ENCODE results near the gene ABLIM2.

Gene ABLIM2

GRCh38 chr4:8067274-8067936, 91.2 kb downstream of the ABLIM2 start:
- no peaks in the 10 kb centered on the region for H3K4me1 ChIP-seq (ENCODE audit: insufficient read depth, low read length)
- peaks cover 16% of the 10 kb centered on the region for H3K9me3 ChIP-seq (ENCODE audit: control insufficient read depth, insufficient read depth, low read length)
- H3K9ac ChIP-seq (ENCODE audit: low read depth, low read length), result no peak overlapping the region
- no peaks in the 10 kb centered on the region for H3K36me3 ChIP-seq (ENCODE audit: insufficient read depth, low read length)

GRCh38 chr4:8066336-8066931, 92.2 kb downstream of the ABLIM2 start:
- no peaks in the 10 kb centered on the region for H3K36me3 ChIP-seq (ENCODE audit: insufficient read depth, low read length)
- H3K9me3 ChIP-seq (ENCODE audit: control insufficient read depth, insufficient read depth, low read length), result peaks cover 16% of the 10 kb centered on the region
- no peak overlapping the region for H3K9ac ChIP-seq (ENCODE audit: low read depth, low read length)
- no peaks in the 10 kb centered on the region for H3K4me1 ChIP-seq (ENCODE audit: insufficient read depth, low read length)

- Histone ChIP-seq H3K9me3 (ENCODE audit: control insufficient read depth, insufficient read depth, low read length) (peaks cover 18% of the 10 kb centered on the region), H3K36me3 (ENCODE audit: insufficient read depth, low read length) (no peaks in the 10 kb centered on the region), H3K4me1 (ENCODE audit: insufficient read depth, low read length) (no peaks in the 10 kb centered on the region), H3K9ac (ENCODE audit: low read depth, low read length) (no peak overlapping the region)
Measured at GRCh38 chr4:8063974-8064563, 94.5 kb downstream of the ABLIM2 start.

- Histone ChIP-seq H3K4me1 (ENCODE audit: insufficient read depth, low read length) (no peaks in the 10 kb centered on the region), H3K9ac (ENCODE audit: low read depth, low read length) (no peak overlapping the region), H3K36me3 (ENCODE audit: insufficient read depth, low read length) (no peaks in the 10 kb centered on the region), H3K9me3 (ENCODE audit: control insufficient read depth, insufficient read depth, low read length) (peaks cover 22% of the 10 kb centered on the region)
Measured at GRCh38 chr4:8061573-8061972, 97.0 kb downstream of the ABLIM2 start.

- no peaks in the 10 kb centered on the region for H3K4me1 ChIP-seq (ENCODE audit: insufficient read depth, low read length)
- H3K36me3 ChIP-seq (ENCODE audit: insufficient read depth, low read length), result no peaks in the 10 kb centered on the region
- H3K9me3 ChIP-seq (ENCODE audit: control insufficient read depth, insufficient read depth, low read length), result peaks cover 22% of the 10 kb centered on the region
- H3K9ac ChIP-seq (ENCODE audit: low read depth, low read length), result no peak overlapping the region
Measured at GRCh38 chr4:8061145-8061544, 97.5 kb downstream of the ABLIM2 start.

GRCh38 chr4:8060632-8061031, 98.0 kb downstream of the ABLIM2 start:
- Histone ChIP-seq H3K9ac (ENCODE audit: low read depth, low read length) (no peak overlapping the region), H3K4me1 (ENCODE audit: insufficient read depth, low read length) (no peaks in the 10 kb centered on the region), H3K36me3 (ENCODE audit: insufficient read depth, low read length) (no peaks in the 10 kb centered on the region), H3K9me3 (ENCODE audit: control insufficient read depth, insufficient read depth, low read length) (peaks cover 22% of the 10 kb centered on the region)

GRCh38 chr4:8058031-8058479, 100.6 kb downstream of the ABLIM2 start:
- H3K4me1 ChIP-seq (ENCODE audit: insufficient read depth, low read length), result no peaks in the 10 kb centered on the region
- peaks cover 9% of the 10 kb centered on the region for H3K9me3 ChIP-seq (ENCODE audit: control insufficient read depth, insufficient read depth, low read length)
- H3K9ac ChIP-seq (ENCODE audit: low read depth, low read length), result no peak overlapping the region
- no peaks in the 10 kb centered on the region for H3K36me3 ChIP-seq (ENCODE audit: insufficient read depth, low read length)

- no peaks in the 10 kb centered on the region for H3K36me3 ChIP-seq (ENCODE audit: insufficient read depth, low read length)
- peaks cover 17% of the 10 kb centered on the region for H3K4me1 ChIP-seq (ENCODE audit: insufficient read depth, low read length)
- H3K9me3 ChIP-seq (ENCODE audit: control insufficient read depth, insufficient read depth, low read length), result peaks cover 6% of the 10 kb centered on the region; the same call in 1 of the 2 replicates
- H3K9ac ChIP-seq (ENCODE audit: low read depth, low read length), result no peak overlapping the region
Measured at GRCh38 chr4:8055206-8055605, 103.4 kb downstream of the ABLIM2 start.

- H3K4me1 ChIP-seq (ENCODE audit: insufficient read depth, low read length), result peaks cover 28% of the 10 kb centered on the region
- no peaks in the 10 kb centered on the region for H3K36me3 ChIP-seq (ENCODE audit: insufficient read depth, low read length)
- no peak overlapping the region for H3K9ac ChIP-seq (ENCODE audit: low read depth, low read length)
- peaks cover 2% of the 10 kb centered on the region; the same call in 1 of the 2 replicates for H3K9me3 ChIP-seq (ENCODE audit: control insufficient read depth, insufficient read depth, low read length)
Measured at GRCh38 chr4:8053688-8054449, 104.7 kb downstream of the ABLIM2 start.

- no peaks in the 10 kb centered on the region for H3K36me3 ChIP-seq (ENCODE audit: insufficient read depth, low read length)
- H3K9ac ChIP-seq (ENCODE audit: low read depth, low read length), result no peak overlapping the region
- peaks cover 39% of the 10 kb centered on the region for H3K4me1 ChIP-seq (ENCODE audit: insufficient read depth, low read length)
- H3K9me3 ChIP-seq (ENCODE audit: control insufficient read depth, insufficient read depth, low read length), result no peaks in the 10 kb centered on the region
Measured at GRCh38 chr4:8052160-8052691, 106.4 kb downstream of the ABLIM2 start.

- Histone ChIP-seq H3K4me1 (ENCODE audit: insufficient read depth, low read length) (peaks cover 39% of the 10 kb centered on the region), H3K9ac (ENCODE audit: low read depth, low read length) (no peak overlapping the region), H3K36me3 (ENCODE audit: insufficient read depth, low read length) (no peaks in the 10 kb centered on the region), H3K9me3 (ENCODE audit: control insufficient read depth, insufficient read depth, low read length) (no peaks in the 10 kb centered on the region)
Measured at GRCh38 chr4:8051644-8052043, 107.0 kb downstream of the ABLIM2 start.

GRCh38 chr4:8050555-8051206, 107.9 kb downstream of the ABLIM2 start:
- H3K9me3 ChIP-seq (ENCODE audit: control insufficient read depth, insufficient read depth, low read length), result no peaks in the 10 kb centered on the region
- no peaks in the 10 kb centered on the region for H3K36me3 ChIP-seq (ENCODE audit: insufficient read depth, low read length)
- no peak overlapping the region for H3K9ac ChIP-seq (ENCODE audit: low read depth, low read length)
- H3K4me1 ChIP-seq (ENCODE audit: insufficient read depth, low read length), result peaks cover 39% of the 10 kb centered on the region

- no peak overlapping the region for H3K9ac ChIP-seq (ENCODE audit: low read depth, low read length)
- H3K36me3 ChIP-seq (ENCODE audit: insufficient read depth, low read length), result no peaks in the 10 kb centered on the region
- H3K4me1 ChIP-seq (ENCODE audit: insufficient read depth, low read length), result peaks cover 39% of the 10 kb centered on the region
- no peaks in the 10 kb centered on the region for H3K9me3 ChIP-seq (ENCODE audit: control insufficient read depth, insufficient read depth, low read length)
Measured at GRCh38 chr4:8050180-8050554, 108.4 kb downstream of the ABLIM2 start.

Measured in ES-I3 (cell line).